ENCODE results near the gene MDGA2. TPM values are rescaled to one million over a fixed set of nuclear protein-coding genes. Genes with fewer than 3 reads are reported as not detected.
A peak's percentile ranks its signal among the peaks of the same experiment; 100 is the strongest.
"Not testable (repeated sequence)": the region's sequence is repeated elsewhere in the genome, so short reads cannot be mapped to it uniquely, and the experiment has no call there.

MDGA2 gene
- total and polyA plus RNA-seq, 9 donors = 0.11 to 0.61 (median 0.30) TPM

GRCh38 chr14:47192203-47192602 is 483.2 kb downstream of the MDGA2 start:
- H3K27ac ChIP-seq (ENCODE audit: low read length); DNase-seq; H3K36me3 ChIP-seq (ENCODE audit: control insufficient read depth, insufficient read depth, low read length); H3K4me1 ChIP-seq (ENCODE audit: control insufficient read depth, insufficient read depth, low read length); H3K4me3 ChIP-seq (ENCODE audit: low read length); H3K9me3 ChIP-seq (replicated peaks; ENCODE audit: control insufficient read depth, low read depth, low read length); H3K27me3 ChIP-seq (ENCODE audit: control insufficient read depth, insufficient read depth, low read length): not testable (repeated sequence)
- WGBS (ENCODE audit: insufficient coverage) = 83% methylated on average over 2 of the region's 7 CpGs

GRCh38 chr14:47191700-47192099 is 483.7 kb downstream of the MDGA2 start:
- H3K27me3 ChIP-seq (ENCODE audit: control insufficient read depth, insufficient read depth, low read length) = no peaks in the 10 kb centered on the region
- H3K4me3 ChIP-seq (ENCODE audit: low read length) = no peak overlapping the region
- no peak overlapping the region for H3K27ac ChIP-seq (ENCODE audit: low read length)
- H3K4me1 ChIP-seq (ENCODE audit: control insufficient read depth, insufficient read depth, low read length) = no peaks in the 10 kb centered on the region
- H3K36me3 ChIP-seq (ENCODE audit: control insufficient read depth, insufficient read depth, low read length) = no peaks in the 10 kb centered on the region
- no peaks in the 10 kb centered on the region for H3K9me3 ChIP-seq (replicated peaks; ENCODE audit: control insufficient read depth, low read depth, low read length)
- DNase-seq = peak; percentile 25
- no CpG with 5 or more reads among the region's 2 CpGs for WGBS (ENCODE audit: insufficient coverage)

- no peak for DNase-seq
- Histone ChIP-seq H3K36me3 (ENCODE audit: control insufficient read depth, insufficient read depth, low read length) (no peaks in the 10 kb centered on the region), H3K9me3 (replicated peaks; ENCODE audit: control insufficient read depth, low read depth, low read length) (no peaks in the 10 kb centered on the region), H3K4me1 (ENCODE audit: control insufficient read depth, insufficient read depth, low read length) (no peaks in the 10 kb centered on the region), H3K27ac (ENCODE audit: low read length) (no peak overlapping the region), H3K4me3 (ENCODE audit: low read length) (no peak overlapping the region), H3K27me3 (ENCODE audit: control insufficient read depth, insufficient read depth, low read length) (no peaks in the 10 kb centered on the region)
- no CpG with 5 or more reads among the region's 5 CpGs for WGBS (ENCODE audit: insufficient coverage)
Observed at GRCh38 chr14:47189911-47190484, 485.4 kb downstream of the MDGA2 start.

GRCh38 chr14:47186486-47186885 is 488.9 kb downstream of the MDGA2 start:
- no peaks in the 10 kb centered on the region for H3K36me3 ChIP-seq (ENCODE audit: control insufficient read depth, insufficient read depth, low read length)
- WGBS (ENCODE audit: insufficient coverage) = no CpG with 5 or more reads among the region's 2 CpGs
- no peak overlapping the region for H3K27ac ChIP-seq (ENCODE audit: low read length)
- peak; percentile 53 for DNase-seq
- no peaks in the 10 kb centered on the region for H3K4me1 ChIP-seq (ENCODE audit: control insufficient read depth, insufficient read depth, low read length)
- no peak overlapping the region for H3K4me3 ChIP-seq (ENCODE audit: low read length)
- H3K27me3 ChIP-seq (ENCODE audit: control insufficient read depth, insufficient read depth, low read length) = no peaks in the 10 kb centered on the region
- H3K9me3 ChIP-seq (replicated peaks; ENCODE audit: control insufficient read depth, low read depth, low read length) = no peaks in the 10 kb centered on the region

DNA sequence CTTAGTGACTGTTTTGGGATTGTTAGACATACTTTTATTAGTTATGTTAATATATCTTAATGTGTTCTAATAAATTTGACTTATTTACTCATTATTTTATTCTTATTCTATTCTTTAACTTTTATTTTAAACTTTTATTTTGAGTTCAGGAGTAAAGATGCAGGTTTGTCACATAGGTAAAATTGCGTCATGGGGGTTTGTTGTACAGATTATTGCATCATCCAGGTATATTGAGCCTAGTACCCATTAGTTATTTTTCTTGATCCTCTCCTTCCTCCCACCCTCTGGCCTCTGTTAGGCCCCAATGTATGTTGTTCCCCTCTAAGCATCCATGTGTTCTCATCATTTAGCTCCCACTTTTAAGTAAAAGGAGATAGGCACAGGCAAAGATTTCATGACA is 495.5 kb downstream of the MDGA2 start:
- Histone ChIP-seq H3K36me3 (ENCODE audit: control insufficient read depth, insufficient read depth, low read length) (no peaks in the 10 kb centered on the region), H3K4me1 (ENCODE audit: control insufficient read depth, insufficient read depth, low read length) (no peaks in the 10 kb centered on the region), H3K27me3 (ENCODE audit: control insufficient read depth, insufficient read depth, low read length) (no peaks in the 10 kb centered on the region), H3K27ac (ENCODE audit: low read length) (no peak overlapping the region), H3K9me3 (replicated peaks; ENCODE audit: control insufficient read depth, low read depth, low read length) (no peaks in the 10 kb centered on the region), H3K4me3 (ENCODE audit: low read length) (no peak overlapping the region)
- no CpG with 5 or more reads among the region's 1 CpG for WGBS (ENCODE audit: insufficient coverage)
- DNase-seq = no peak

- WGBS (ENCODE audit: insufficient coverage) = 95% methylated on average over 10 of the region's 10 CpGs
Observed at GRCh38 chr14:47171896-47172295, 503.5 kb downstream of the MDGA2 start.

GRCh38 chr14:47167402-47167801 is 508.0 kb downstream of the MDGA2 start:
- H3K4me3 ChIP-seq (ENCODE audit: low read length) = no peak overlapping the region
- no peaks in the 10 kb centered on the region for H3K36me3 ChIP-seq (ENCODE audit: control insufficient read depth, insufficient read depth, low read length)
- H3K27ac ChIP-seq (ENCODE audit: low read length) = no peak overlapping the region
- no peaks in the 10 kb centered on the region for H3K27me3 ChIP-seq (ENCODE audit: control insufficient read depth, insufficient read depth, low read length)
- H3K9me3 ChIP-seq (replicated peaks; ENCODE audit: control insufficient read depth, low read depth, low read length) = peaks cover 3% of the 10 kb centered on the region
- H3K4me1 ChIP-seq (ENCODE audit: control insufficient read depth, insufficient read depth, low read length) = no peaks in the 10 kb centered on the region
- DNase-seq = no peak
- no CpG with 5 or more reads among the region's 1 CpG for WGBS (ENCODE audit: insufficient coverage)

More at GRCh38 chr14:47171896-47172295, 503.5 kb downstream of the MDGA2 start:
- H3K9me3 ChIP-seq (replicated peaks; ENCODE audit: control insufficient read depth, low read depth, low read length); H3K36me3 ChIP-seq (ENCODE audit: control insufficient read depth, insufficient read depth, low read length); H3K27me3 ChIP-seq (ENCODE audit: control insufficient read depth, insufficient read depth, low read length); H3K4me1 ChIP-seq (ENCODE audit: control insufficient read depth, insufficient read depth, low read length); H3K27ac ChIP-seq (ENCODE audit: low read length); H3K4me3 ChIP-seq (ENCODE audit: low read length); DNase-seq: not testable (repeated sequence)

GRCh38 chr14:47155395-47155794 is 520.0 kb downstream of the MDGA2 start:
- no peaks in the 10 kb centered on the region for H3K4me1 ChIP-seq (ENCODE audit: control insufficient read depth, insufficient read depth, low read length)
- H3K27me3 ChIP-seq (ENCODE audit: control insufficient read depth, insufficient read depth, low read length) = no peaks in the 10 kb centered on the region
- 89% methylated on average over 12 of the region's 13 CpGs for WGBS (ENCODE audit: insufficient coverage)
- no peak overlapping the region for H3K27ac ChIP-seq (ENCODE audit: low read length)
- H3K9me3 ChIP-seq (replicated peaks; ENCODE audit: control insufficient read depth, low read depth, low read length) = no peaks in the 10 kb centered on the region
- H3K4me3 ChIP-seq (ENCODE audit: low read length) = no peak overlapping the region
- DNase-seq = no peak
- no peaks in the 10 kb centered on the region for H3K36me3 ChIP-seq (ENCODE audit: control insufficient read depth, insufficient read depth, low read length)

- H3K9me3 ChIP-seq (replicated peaks; ENCODE audit: control insufficient read depth, low read depth, low read length) = no peaks in the 10 kb centered on the region
- no peak overlapping the region for H3K4me3 ChIP-seq (ENCODE audit: low read length)
- no peak for DNase-seq
- H3K27ac ChIP-seq (ENCODE audit: low read length) = no peak overlapping the region
- no peaks in the 10 kb centered on the region for H3K4me1 ChIP-seq (ENCODE audit: control insufficient read depth, insufficient read depth, low read length)
- H3K36me3 ChIP-seq (ENCODE audit: control insufficient read depth, insufficient read depth, low read length) = no peaks in the 10 kb centered on the region
- no peaks in the 10 kb centered on the region for H3K27me3 ChIP-seq (ENCODE audit: control insufficient read depth, insufficient read depth, low read length)
- WGBS (ENCODE audit: insufficient coverage) = 92% methylated on average over 9 of the region's 14 CpGs
Observed at GRCh38 chr14:47154276-47154797, 521.1 kb downstream of the MDGA2 start.

DNA sequence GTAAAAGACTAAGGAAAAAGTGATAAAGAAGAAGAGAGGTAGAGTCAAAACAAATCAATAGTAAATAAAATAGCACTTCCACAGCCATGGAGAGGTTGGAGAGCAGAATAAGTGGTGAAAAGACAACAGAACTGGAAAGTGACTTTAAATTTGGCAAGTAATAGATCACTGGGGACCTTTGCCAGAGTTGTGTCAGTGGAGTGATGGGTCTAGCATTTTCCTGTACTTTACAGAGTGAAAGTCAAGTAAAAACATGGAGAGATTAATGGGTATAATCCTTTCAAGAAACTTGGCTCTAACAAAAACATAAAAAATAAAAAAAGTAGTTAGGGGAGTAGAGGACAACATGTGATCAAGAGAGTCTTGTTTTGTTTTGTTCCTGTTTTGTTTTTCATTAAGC is 521.7 kb downstream of the MDGA2 start:
- no peaks in the 10 kb centered on the region for H3K4me1 ChIP-seq (ENCODE audit: control insufficient read depth, insufficient read depth, low read length)
- no peak overlapping the region for H3K27ac ChIP-seq (ENCODE audit: low read length)
- no peaks in the 10 kb centered on the region for H3K9me3 ChIP-seq (replicated peaks; ENCODE audit: control insufficient read depth, low read depth, low read length)
- H3K27me3 ChIP-seq (ENCODE audit: control insufficient read depth, insufficient read depth, low read length) = no peaks in the 10 kb centered on the region
- no peak overlapping the region for H3K4me3 ChIP-seq (ENCODE audit: low read length)
- no peaks in the 10 kb centered on the region for H3K36me3 ChIP-seq (ENCODE audit: control insufficient read depth, insufficient read depth, low read length)
- no peak for DNase-seq

DNA sequence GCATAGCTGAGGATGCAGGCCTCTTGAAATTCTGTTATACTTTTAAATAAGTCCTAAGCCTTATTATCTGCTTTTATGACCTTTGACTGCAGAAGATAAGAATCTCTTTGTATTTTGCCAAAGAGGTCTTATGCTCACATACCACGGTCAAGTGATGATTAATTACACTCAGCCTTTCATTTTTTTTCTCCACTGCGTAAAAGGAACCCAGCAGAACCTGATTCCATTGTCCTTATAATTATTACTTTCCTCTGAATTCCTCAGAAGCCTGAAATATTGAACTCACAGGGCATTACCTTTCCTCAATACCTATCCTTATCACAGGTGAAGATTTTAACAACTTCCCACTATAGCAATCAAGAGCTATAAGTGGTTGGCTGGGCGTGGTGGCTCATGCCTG is 525.1 kb downstream of the MDGA2 start:
- H3K4me3 ChIP-seq (ENCODE audit: low read length) = no peak overlapping the region
- no peaks in the 10 kb centered on the region for H3K4me1 ChIP-seq (ENCODE audit: control insufficient read depth, insufficient read depth, low read length)
- no peaks in the 10 kb centered on the region for H3K36me3 ChIP-seq (ENCODE audit: control insufficient read depth, insufficient read depth, low read length)
- no peak for DNase-seq
- H3K9me3 ChIP-seq (replicated peaks; ENCODE audit: control insufficient read depth, low read depth, low read length) = no peaks in the 10 kb centered on the region
- no peak overlapping the region for H3K27ac ChIP-seq (ENCODE audit: low read length)
- 80% methylated on average over 2 of the region's 3 CpGs for WGBS (ENCODE audit: insufficient coverage)
- H3K27me3 ChIP-seq (ENCODE audit: control insufficient read depth, insufficient read depth, low read length) = no peaks in the 10 kb centered on the region
